Lower leg skin (tissue), 4 donors: ENCODE measurements around the gene MGA. TPM values are rescaled to one million over a fixed set of nuclear protein-coding genes. Genes with fewer than 3 reads are reported as not detected.

ENCODE experiments used
- DNase-seq, 2 donors: peaks; one replicate each; pipeline ENCODE4 v3.0.0-alpha.2; 2019; ENCODE audit warnings: low spot score in 2 of 2
- H3K4me3 ChIP-seq: fragments of 200-600 bp; sonication (generic); 2 replicates; pipeline ENCODE4 v1.5.1; 2017; ENCODE audit warnings: mild to moderate bottlenecking, low read depth; ENCODE audit not compliant: poor library complexity, severe bottlenecking
- CTCF ChIP-seq, 3 donors: fragments of 450-650 bp; IDR thresholded peaks; one replicate each; pipeline ENCODE4 v1.5.1; 2016; ENCODE audit warnings: antibody characterized with exemption in 3 of 3, mild to moderate bottlenecking in 3 of 3, moderate library complexity in 2 of 3
- POLR2A ChIP-seq, 2 donors: fragments of 450-650 bp; IDR thresholded peaks; one replicate each; pipeline ENCODE4 v1.6.1; 2016 to 2017; ENCODE audit warnings: antibody characterized with exemption in 2 of 2, mild to moderate bottlenecking in 1 of 2, moderate library complexity in 1 of 2
- WGBS, 2 donors: methylation state at CpG; one replicate each; pipeline ENCODE4 v1.1.5; 2018; 5-methylcytosine and 5-hydroxymethylcytosine counted together
- intact Hi-C: fragments of 100-400 bp; cut with DNase I; formaldehyde crosslinking; loops from one replicate; pipeline ENCODE4 v1.15.0; 2023; ENCODE audit warnings: low total_unique reads
- total RNA-seq, 4 donors: library from RNA; depleted of rRNA; stranded (reverse); fragments of >200 nt; gene quantifications; one replicate each; pipeline ENCODE4 v1.1.0, GENCODE V29; 2016

Gene MGA
- total RNA-seq, 4 donors from 2014 or later: 17.2 to 24.1 (median 20.7) TPM

DNA sequence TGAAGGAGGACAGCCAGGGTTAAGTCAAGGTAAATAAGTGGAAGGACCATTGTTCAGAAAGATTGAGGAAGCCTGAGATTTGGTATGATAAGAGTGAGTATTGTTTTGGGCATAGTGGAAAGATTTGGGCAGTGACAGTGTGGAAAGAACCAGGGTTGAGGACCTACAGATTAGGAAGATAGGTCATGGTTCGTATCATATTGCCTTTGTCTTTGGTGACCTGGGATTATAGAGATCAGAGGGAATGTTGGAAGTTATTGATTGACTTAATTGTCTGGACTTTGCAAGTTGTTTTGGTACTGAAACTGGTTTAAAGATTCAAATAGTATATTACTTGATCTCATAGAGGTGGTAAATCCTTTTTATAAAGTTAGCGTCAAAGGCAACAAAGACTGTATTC is 23.1 kb upstream of the MGA start:
- no peak for DNase-seq
- H3K4me3 ChIP-seq: no peak overlapping the region
- intact Hi-C loops: no loop called here
- TF ChIP-seq POLR2A (IDR thresholded peaks at IDR 0.05) (no peak), CTCF (IDR thresholded peaks at IDR 0.05) (no peak)
- WGBS, 2 donors: 91 to 92% methylated on average over 2 of the region's 2 CpGs

DNA sequence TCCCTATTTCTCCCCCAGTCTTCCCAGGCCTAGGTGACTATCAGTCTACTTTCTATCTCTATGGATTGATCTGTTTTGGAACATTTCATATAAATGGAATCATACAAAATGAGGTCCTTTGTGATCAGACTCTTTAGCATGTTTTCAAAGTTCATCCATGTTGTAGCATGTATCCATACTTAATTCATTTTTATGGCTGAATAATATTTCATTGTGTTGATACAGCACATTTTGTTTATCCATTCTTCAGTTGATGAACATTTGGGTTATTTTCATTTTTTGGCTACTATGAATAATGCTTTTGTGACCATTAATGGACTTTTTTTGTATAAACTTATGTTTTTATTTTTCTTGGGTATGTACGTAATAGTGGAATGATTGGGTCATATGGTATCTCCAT is 19.2 kb upstream of the MGA start:
- TF ChIP-seq POLR2A (IDR thresholded peaks at IDR 0.05) (no peak), CTCF (IDR thresholded peaks at IDR 0.05) (no peak)
- intact Hi-C loops: no loop called here
- no peak overlapping the region for H3K4me3 ChIP-seq
- 100% methylated on average over 1 of the region's 1 CpG for WGBS, 2 donors
- DNase-seq: no peak

GRCh38 chr15:41647262-41647661 is 12.9 kb upstream of the MGA start:
- no peak for TF ChIP-seq CTCF (IDR thresholded peaks at IDR 0.05)
- TF ChIP-seq POLR2A (IDR thresholded peaks at IDR 0.05): no peak
- intact Hi-C loops: no loop called here
- DNase-seq: no peak
- no peak overlapping the region for H3K4me3 ChIP-seq

DNA sequence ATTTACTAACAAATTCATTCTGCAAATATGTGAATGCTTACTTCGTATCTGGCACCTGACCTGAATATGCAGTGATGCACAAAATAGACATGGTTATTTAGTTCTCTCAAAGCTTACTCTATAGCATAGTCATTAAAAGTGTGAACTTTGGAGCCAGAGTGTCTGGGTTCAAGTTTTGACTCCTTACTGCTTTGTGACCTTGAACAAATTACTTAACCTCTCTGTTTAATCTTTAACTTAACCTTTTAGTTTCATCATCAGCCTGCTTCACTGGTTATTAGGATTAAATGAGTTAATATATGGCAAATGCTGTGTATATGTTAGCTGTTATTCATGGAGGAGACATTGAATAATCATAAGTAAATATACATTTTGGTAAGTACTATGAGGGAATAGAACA is 12.1 kb upstream of the MGA start:
- 89 to 97% methylated on average over 1 of the region's 1 CpG for WGBS, 2 donors
- DNase-seq: no peak
- intact Hi-C loops: no loop called here
- no peak overlapping the region for H3K4me3 ChIP-seq
- no peak for TF ChIP-seq CTCF (IDR thresholded peaks at IDR 0.05)
- TF ChIP-seq POLR2A (IDR thresholded peaks at IDR 0.05): no peak

GRCh38 chr15:41648770-41649169 is 11.4 kb upstream of the MGA start:
- DNase-seq: no peak
- no peak overlapping the region for H3K4me3 ChIP-seq
- 100% methylated on average over 1 of the region's 1 CpG for WGBS, 2 donors
- intact Hi-C loops: no loop called here
- TF ChIP-seq POLR2A (IDR thresholded peaks at IDR 0.05): no peak
- TF ChIP-seq CTCF (IDR thresholded peaks at IDR 0.05): no peak

GRCh38 chr15:41650806-41651205 is 9.4 kb upstream of the MGA start:
- intact Hi-C loops: no loop called here
- DNase-seq: no peak
- TF ChIP-seq CTCF (IDR thresholded peaks at IDR 0.05) (no peak), POLR2A (IDR thresholded peaks at IDR 0.05) (no peak)
- WGBS, 2 donors: 93 to 100% methylated on average over 1 of the region's 1 CpG
- no peak overlapping the region for H3K4me3 ChIP-seq
